SK-N-SH (cell line): ENCODE measurements around the gene ACSL1. TPM values are rescaled to one million over a fixed set of nuclear protein-coding genes. Genes with fewer than 3 reads are reported as not detected.

Experiments used
- CTCF ChIA-PET: fragments of 300-600, 350-600 bp; formaldehyde crosslinking; extraction: SDS; loops from one replicate; lab custom pipeline; 2021; lab: Yijun Ruan, JAX
- POLR2A ChIA-PET: fragments of 350-600 bp; sonication (Branson Sonifier 250); formaldehyde crosslinking; extraction: SDS; loops from one replicate; lab custom pipeline; 2020; ENCODE audit warnings: antibody characterized with exemption, inconsistent platforms; lab: Yijun Ruan, JAX
- DNase-seq: peaks from one replicate; pipeline ENCODE4 v3.0.0; 2012
- H2AFZ ChIP-seq: fragments of 200-600 bp; sonication (generic); 2 replicates; pipeline ENCODE4 v1.8.1; 2016; ENCODE audit warnings: antibody characterized with exemption, mild to moderate bottlenecking, low read depth
- H3F3A ChIP-seq: fragments of 200-600 bp; sonication (generic); replicated peaks from 2 replicates; pipeline ENCODE3; 2016; ENCODE audit warnings: antibody characterized with exemption, mild to moderate bottlenecking; ENCODE audit not compliant: insufficient read depth
- H3K27ac ChIP-seq, 2 experiments: fragments of 200-500 bp in 1 of 2; fragments of 200-600 bp in 1 of 2; sonication (Bioruptor generic) in 1 of 2; sonication (generic), shearing (Covaris generic) in 1 of 2; 2 replicates each; pipeline versions ENCODE4 v1.5.1 to v1.6.1; 2014 to 2016; ENCODE audit warnings: low read depth in 2 of 2, inconsistent platforms in 1 of 2, low read length in 1 of 2, mild to moderate bottlenecking in 1 of 2, mixed read lengths in 1 of 2
- H3K27me3 ChIP-seq: fragments of 200-600 bp; sonication (generic), shearing (Covaris generic); 2 replicates; pipeline ENCODE4 v1.6.1; 2016; ENCODE audit warnings: mixed run types; ENCODE audit not compliant: insufficient read depth
- H3K36me3 ChIP-seq, 2 experiments: fragments of 200-500 bp in 1 of 2; fragments of 200-600 bp in 1 of 2; sonication (Bioruptor generic) in 1 of 2; sonication (generic) in 1 of 2; replicated peaks in 1 of 2; 2 replicates each; pipeline versions ENCODE3 to v1.5.1; 2014 to 2016; ENCODE audit warnings: low read length in 1 of 2, mild to moderate bottlenecking in 1 of 2; ENCODE audit not compliant: insufficient read depth in 2 of 2, control insufficient read depth in 1 of 2
- H3K4me1 ChIP-seq, 2 experiments: fragments of 200-500 bp in 1 of 2; fragments of 200-600 bp in 1 of 2; sonication (Bioruptor generic) in 1 of 2; sonication (generic), shearing (Covaris generic) in 1 of 2; 2 replicates each; pipeline versions ENCODE4 v1.5.1 to v1.6.1; 2014 to 2016; ENCODE audit warnings: low read depth in 1 of 2, low read length in 1 of 2, mixed run types in 1 of 2; ENCODE audit not compliant: insufficient read depth in 2 of 2, control insufficient read depth in 1 of 2
- H3K4me2 ChIP-seq: fragments of 200-600 bp; sonication (generic), shearing (Covaris generic); 2 replicates; pipeline ENCODE4 v1.6.1; 2017; ENCODE audit warnings: mixed run types
- H3K4me3 ChIP-seq, 2 experiments: fragments of 200-500 bp in 1 of 2; fragments of 200-600 bp in 1 of 2; sonication (Bioruptor generic) in 1 of 2; sonication (generic), shearing (Covaris generic) in 1 of 2; 2 replicates each; pipeline versions ENCODE4 v1.5.1 to v1.8.1; 2014 to 2016; ENCODE audit warnings: low read depth in 2 of 2, inconsistent platforms in 1 of 2, low read length in 1 of 2, mild to moderate bottlenecking in 1 of 2, mixed read lengths in 1 of 2, moderate library complexity in 1 of 2
- H3K79me2 ChIP-seq: fragments of 200-600 bp; sonication (generic); 2 replicates; pipeline ENCODE4 v1.8.1; 2017; ENCODE audit warnings: mild to moderate bottlenecking; ENCODE audit not compliant: insufficient read depth
- H3K9ac ChIP-seq: fragments of 200-600 bp; sonication (generic); 2 replicates; pipeline ENCODE4 v1.6.1; 2017; ENCODE audit warnings: mixed run types
- H3K9me2 ChIP-seq: fragments of 200-600 bp; sonication (generic); 2 replicates; pipeline ENCODE4 v1.6.1; 2017; ENCODE audit warnings: mixed run types
- H3K9me3 ChIP-seq: fragments of 200-600 bp; sonication (generic); 2 replicates; pipeline ENCODE4 v1.6.1; 2017; ENCODE audit warnings: mixed run types, mild to moderate bottlenecking, moderate library complexity
- H4K20me1 ChIP-seq: fragments of 200-600 bp; sonication (generic); 2 replicates; pipeline ENCODE4 v1.6.1; 2017; ENCODE audit warnings: mild to moderate bottlenecking, mixed run types; ENCODE audit not compliant: insufficient read depth
- CHD2 ChIP-seq: fragments of 150-350 bp; IDR thresholded peaks from 2 replicates; pipeline ENCODE4 v1.6.1; 2018; ENCODE audit warnings: low read length; ENCODE audit not compliant: partially characterized antibody
- CTCF ChIP-seq: fragments of 200-600 bp; sonication (generic); IDR thresholded peaks from 2 replicates; pipeline ENCODE4 v1.6.1; 2017; ENCODE audit warnings: antibody characterized with exemption, mild to moderate bottlenecking, moderate library complexity
- ELF1 ChIP-seq: IDR thresholded peaks from 2 replicates; pipeline ENCODE4 v1.4.0; 2012
- EP300 ChIP-seq, 2 experiments: IDR thresholded peaks; 2 replicates each; pipeline versions ENCODE4 v1.4.0 to v1.6.1; 2012; ENCODE audit warnings: borderline replicate concordance in 1 of 2, low read depth in 1 of 2, low read length in 1 of 2
- FOXJ3 ChIP-seq: sonication (generic); formaldehyde crosslinking; IDR thresholded peaks from 2 replicates; pipeline ENCODE4 v1.5.1; 2020; ENCODE audit warnings: mild to moderate bottlenecking, missing genetic modification reagents
- GABPA ChIP-seq: IDR thresholded peaks from 2 replicates; pipeline ENCODE4 v1.4.0; 2012; ENCODE audit warnings: low read depth, mild to moderate bottlenecking
- IRF3 ChIP-seq: fragments of 150-350 bp; IDR thresholded peaks from 2 replicates; pipeline ENCODE4 v1.6.1; 2016; ENCODE audit warnings: mild to moderate bottlenecking, low read depth, low read length
- MEF2A ChIP-seq: IDR thresholded peaks from 2 replicates; pipeline ENCODE4 v1.4.0; 2012; ENCODE audit warnings: low read depth, borderline replicate concordance
- NRF1 ChIP-seq: IDR thresholded peaks from 2 replicates; pipeline ENCODE4 v1.6.1; 2012; ENCODE audit warnings: low read depth, mild to moderate bottlenecking, low read length
- RAD21 ChIP-seq: IDR thresholded peaks from 2 replicates; pipeline ENCODE4 v1.6.1; 2012; ENCODE audit warnings: mild to moderate bottlenecking, low read length
- REST ChIP-seq: IDR thresholded peaks from 2 replicates; pipeline ENCODE4 v1.6.1; 2012; ENCODE audit warnings: mild to moderate bottlenecking, low read depth, low read length, moderate library complexity
- RFX5 ChIP-seq: IDR thresholded peaks from 2 replicates; pipeline ENCODE4 v1.6.1; 2012; ENCODE audit warnings: mild to moderate bottlenecking, improper control_type of control experiment, low read length
- RXRA ChIP-seq: IDR thresholded peaks from 2 replicates; pipeline ENCODE4 v1.4.0; 2012; ENCODE audit warnings: low read depth, mild to moderate bottlenecking, borderline replicate concordance
- SIN3A ChIP-seq: IDR thresholded peaks from 2 replicates; pipeline ENCODE4 v1.6.1; 2012; ENCODE audit warnings: low read depth, mild to moderate bottlenecking, low read length, moderate library complexity, borderline replicate concordance
- TEAD4 ChIP-seq: IDR thresholded peaks from 2 replicates; pipeline ENCODE4 v1.4.0; 2012; ENCODE audit warnings: mild to moderate bottlenecking, borderline replicate concordance; ENCODE audit not compliant: insufficient read depth
- USF1 ChIP-seq: IDR thresholded peaks from 2 replicates; pipeline ENCODE4 v1.4.0; 2012; ENCODE audit warnings: low read depth, borderline replicate concordance
- USF2 ChIP-seq: fragments of 150-350 bp; IDR thresholded peaks from 2 replicates; pipeline ENCODE4 v1.6.1; 2017; ENCODE audit warnings: antibody characterized with exemption, low read length, low read depth, borderline replicate concordance
- YY1 ChIP-seq: IDR thresholded peaks from 2 replicates; pipeline ENCODE4 v1.4.0; 2012; ENCODE audit warnings: low read depth, mild to moderate bottlenecking
- ZBTB33 ChIP-seq: IDR thresholded peaks from 2 replicates; pipeline ENCODE4 v1.4.0; 2012; ENCODE audit warnings: low read depth, borderline replicate concordance
- WGBS: methylation state at CpG from one replicate; pipeline ENCODE4 v1.1.6; 2017; ENCODE audit warnings: low lambda C conversion rate; 5-methylcytosine and 5-hydroxymethylcytosine counted together
- polyA plus RNA-seq, 3 experiments: library from polyadenylated mRNA; depleted of rRNA; stranded (reverse); fragments of >200 nt; gene quantifications; 2 replicates each; pipeline ENCODE4 v1.2.3, GENCODE V29; 2012

Gene ACSL1
- polyA plus RNA-seq, 1 of the 3 experiments (the other 2 are of a cell fraction) = 7.9 TPM

- ChIA-PET POLR2A (interaction anchor here (0.8 to 1.6 kb wide), 6 partner anchors 12 to 662 kb away, joined by 3 to 7 read pairs (median 3); partner anchors contain the start of genes IRF2 and LRP2BP), CTCF (interaction anchor here (0.8 to 3.2 kb wide), 11 partner anchors 9 to 450 kb away, joined by 3 to 17 read pairs (median 4); no protein-coding TSS in a partner anchor)
- Histone ChIP-seq H3K9me3 (no peaks in the 10 kb centered on the region), H3K27ac (peak within 1 kb of the TSS; percentile 53 to 85), H4K20me1 (no peaks in the 10 kb centered on the region), H3K9ac (peak within 1 kb of the TSS; percentile 94), H3K4me1 (peaks cover 11 to 18% of the 10 kb centered on the region in 2 experiments; a peak in 3 of 4 replicates), H3K4me3 (peak within 1 kb of the TSS; percentile 95 to 97), H3K36me3 (peaks cover 5 to 10% of the 10 kb centered on the region in 2 experiments), H3K9me2 (no peaks in the 10 kb centered on the region), H3K4me2 (peak within 1 kb of the TSS; percentile 95), H3F3A (peaks cover 2% of the 10 kb centered on the region), H2AFZ (peak within 1 kb of the TSS; percentile 98), H3K27me3 (no peaks in the 10 kb centered on the region), H3K79me2 (peaks cover 43% of the 10 kb centered on the region)
- DNase-seq = peak; percentile 99
- 1% methylated on average over 21 of the region's 69 CpGs for WGBS
- TF ChIP-seq SIN3A (peak; percentile 98), CHD2 (peak; percentile 93), RXRA (0 out of 2 replicates have a peak, but pooled peaks have one; percentile 17), ZBTB33 (peak; percentile 46; the same call in 1 of the 2 replicates), TEAD4 (0 out of 2 replicates have a peak, but pooled peaks have one; percentile 48), YY1 (peak; percentile 83), GABPA (peak; percentile 32; the same call in 1 of the 2 replicates), NRF1 (peak; percentile 97), ELF1 (peak; percentile 81), CTCF (no peak), USF2 (peak; percentile 31; the same call in 1 of the 2 replicates), USF1 (peak; percentile 78), REST (peak; percentile 36; the same call in 1 of the 2 replicates), RAD21 (no peak; the same call in 1 of the 2 replicates), MEF2A (no peak), FOXJ3 (peak; percentile 49; the same call in 1 of the 2 replicates), IRF3 (0 out of 2 replicates have a peak, but pooled peaks have one; percentile 20), EP300 (IDR thresholded peaks at IDR 0.05; ENCODE audit: borderline replicate concordance in 1 of 2, low read depth in 1 of 2, low read length in 1 of 2) (peak; percentile 24 to 34; a peak in 2 of 4 replicates), RFX5 (peak; percentile 90)
These were observed 91.9 kb downstream of the ACSL1 start, which contains the start of gene CENPU for GRCh38 chr4:184733654-184734524. Gene CENPU (minus strand): TSS chr4:184734096. CDS start chr4:184734062, 34 bp downstream.
